Mammary epithelial cell (primary cell): ENCODE data around the gene CEBPZ.
"Not testable (repeated sequence)": the region's sequence is repeated elsewhere in the genome, so short reads cannot be mapped to it uniquely, and the experiment has no call there.

Experiments used
- CTCF ChIP-seq, 2 donors: IDR thresholded peaks in 1 of 2; conservative IDR thresholded peaks in 1 of 2; 2 replicates each; pipeline ENCODE4 v1.5.1; 2011 to 2012; ENCODE audit warnings: inconsistent platforms in 2 of 2, low read length in 2 of 2, mild to moderate bottlenecking in 2 of 2, control low read depth in 1 of 2, low read depth in 1 of 2; ENCODE audit not compliant: insufficient read depth in 1 of 2; ENCODE audit errors: extremely low read depth in 1 of 2
- EZH2 ChIP-seq: IDR thresholded peaks from 2 replicates; pipeline ENCODE4 v1.6.1; 2012; ENCODE audit warnings: low read length, inconsistent platforms, borderline replicate concordance

DNA sequence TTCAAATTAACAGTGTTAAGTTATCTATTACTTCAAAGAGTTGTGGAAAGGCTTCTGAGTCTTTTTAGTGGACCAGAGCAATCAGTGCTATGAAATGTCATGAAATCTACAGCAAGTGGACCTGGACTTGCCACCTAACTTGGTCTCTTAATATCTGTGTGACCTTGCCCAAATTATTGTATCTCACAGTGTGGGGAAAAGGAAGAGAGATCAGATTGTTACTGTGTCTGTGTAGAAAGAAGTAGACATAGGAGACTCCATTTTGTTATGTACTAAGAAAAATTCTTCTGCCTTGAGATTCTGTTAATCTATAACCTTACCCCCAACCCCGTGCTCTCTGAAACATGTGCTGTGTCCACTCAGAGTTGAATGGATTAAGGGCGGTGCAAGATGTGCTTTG lies 6.3 kb downstream of the CEBPZ start:
- TF ChIP-seq CTCF (conservative IDR thresholded peaks at IDR 0.05 in 1 of 2, IDR thresholded peaks at IDR 0.05 in 1 of 2; ENCODE audit: extremely low read depth in 1 of 2, insufficient read depth in 1 of 2, low read depth in 1 of 2, low read length in 2 of 2); EZH2: not testable (repeated sequence)
